Mammary epithelial cell (primary cell): ENCODE measurements around the gene KCNG1.

Source experiments
- EZH2 ChIP-seq: IDR thresholded peaks from 2 replicates; pipeline ENCODE4 v1.6.1; 2012; ENCODE audit warnings: low read length, inconsistent platforms, borderline replicate concordance
- TF ChIP-seq, protein P1 (sequence below), 2 donors: IDR thresholded peaks in 1 of 2; conservative IDR thresholded peaks in 1 of 2; 2 replicates each; pipeline ENCODE4 v1.5.1; 2011 to 2012; ENCODE audit warnings: inconsistent platforms in 2 of 2, low read length in 2 of 2, mild to moderate bottlenecking in 2 of 2, control low read depth in 1 of 2, low read depth in 1 of 2; ENCODE audit not compliant: insufficient read depth in 1 of 2; ENCODE audit errors: extremely low read depth in 1 of 2

DNA sequence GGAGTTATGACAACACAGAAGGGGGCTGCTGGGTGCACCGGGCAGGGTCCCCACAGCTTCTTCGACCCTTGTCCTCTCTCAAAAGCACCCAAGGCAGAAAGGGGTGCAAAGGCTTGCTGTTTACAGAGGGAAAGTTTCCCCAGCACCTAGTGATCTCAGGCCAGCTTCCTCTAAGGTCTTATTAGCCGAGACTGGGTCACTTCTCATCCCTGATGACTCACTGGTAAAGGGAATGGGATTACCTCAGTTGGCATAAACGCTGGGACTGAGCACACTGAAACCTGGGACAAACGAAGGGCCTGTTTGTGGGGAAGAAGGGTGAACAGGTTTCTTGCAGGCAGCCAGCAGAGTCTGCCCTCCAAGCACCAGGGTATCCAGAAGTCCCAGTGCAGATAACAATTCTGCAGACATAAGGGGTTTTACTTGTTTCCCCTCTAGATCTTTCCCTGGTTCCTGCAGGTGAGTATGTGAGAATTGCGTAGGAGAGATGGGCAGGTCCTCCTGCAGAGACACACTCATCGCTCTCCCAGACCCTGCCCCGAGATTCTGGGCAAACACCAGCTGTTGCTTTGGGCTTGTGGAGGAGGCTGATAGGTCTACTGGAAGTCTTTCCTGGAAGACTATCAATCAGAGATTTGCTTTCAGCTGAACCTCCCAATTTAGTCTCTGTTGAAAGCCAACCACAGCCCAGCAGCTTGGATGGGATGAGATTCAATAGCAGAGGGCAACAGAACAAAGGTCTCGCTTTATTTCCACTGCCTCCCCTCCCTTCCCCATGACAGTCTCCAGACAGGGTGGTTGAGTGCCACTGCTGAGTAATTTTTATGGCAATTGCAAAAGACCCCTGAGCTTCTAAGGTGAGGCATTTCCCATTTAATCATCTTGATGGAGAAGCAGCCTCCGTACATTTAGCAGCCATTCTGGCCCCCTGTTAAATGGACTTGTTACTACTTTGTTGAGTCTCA, 25.7 kb downstream of the KCNG1 start:
- TF ChIP-seq, protein P1, sequence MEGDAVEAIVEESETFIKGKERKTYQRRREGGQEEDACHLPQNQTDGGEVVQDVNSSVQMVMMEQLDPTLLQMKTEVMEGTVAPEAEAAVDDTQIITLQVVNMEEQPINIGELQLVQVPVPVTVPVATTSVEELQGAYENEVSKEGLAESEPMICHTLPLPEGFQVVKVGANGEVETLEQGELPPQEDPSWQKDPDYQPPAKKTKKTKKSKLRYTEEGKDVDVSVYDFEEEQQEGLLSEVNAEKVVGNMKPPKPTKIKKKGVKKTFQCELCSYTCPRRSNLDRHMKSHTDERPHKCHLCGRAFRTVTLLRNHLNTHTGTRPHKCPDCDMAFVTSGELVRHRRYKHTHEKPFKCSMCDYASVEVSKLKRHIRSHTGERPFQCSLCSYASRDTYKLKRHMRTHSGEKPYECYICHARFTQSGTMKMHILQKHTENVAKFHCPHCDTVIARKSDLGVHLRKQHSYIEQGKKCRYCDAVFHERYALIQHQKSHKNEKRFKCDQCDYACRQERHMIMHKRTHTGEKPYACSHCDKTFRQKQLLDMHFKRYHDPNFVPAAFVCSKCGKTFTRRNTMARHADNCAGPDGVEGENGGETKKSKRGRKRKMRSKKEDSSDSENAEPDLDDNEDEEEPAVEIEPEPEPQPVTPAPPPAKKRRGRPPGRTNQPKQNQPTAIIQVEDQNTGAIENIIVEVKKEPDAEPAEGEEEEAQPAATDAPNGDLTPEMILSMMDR (conservative IDR thresholded peaks at IDR 0.05 in 1 of 2, IDR thresholded peaks at IDR 0.05 in 1 of 2; ENCODE audit: extremely low read depth in 1 of 2, insufficient read depth in 1 of 2, low read depth in 1 of 2, low read length in 2 of 2) = no peak
- no peak for TF ChIP-seq EZH2
